Duodenal mucosa (tissue), 2 donors: ENCODE measurements around the gene ALDOB.

Experiments used
- H3K27ac ChIP-seq: one replicate; pipeline ENCODE4 v1.7.0; 2013; ENCODE audit warnings: low read depth, low read length
- H3K27me3 ChIP-seq, 2 donors: one replicate each; pipeline ENCODE4 v1.7.0; 2013; ENCODE audit warnings: low read length in 2 of 2, control low read depth in 1 of 2; ENCODE audit not compliant: insufficient read depth in 2 of 2, control insufficient read depth in 1 of 2
- H3K36me3 ChIP-seq, 2 donors: one replicate each; pipeline ENCODE4 v1.7.0; 2013; ENCODE audit warnings: low read length in 2 of 2, control low read depth in 1 of 2; ENCODE audit not compliant: insufficient read depth in 2 of 2, control insufficient read depth in 1 of 2
- H3K4me1 ChIP-seq, 2 donors: one replicate each; pipeline ENCODE4 v1.7.0; 2013; ENCODE audit warnings: low read length in 2 of 2, control low read depth in 1 of 2; ENCODE audit not compliant: insufficient read depth in 2 of 2, control insufficient read depth in 1 of 2
- H3K4me3 ChIP-seq, 2 donors: one replicate each; pipeline ENCODE4 v1.7.0; 2013; ENCODE audit warnings: low read length in 2 of 2, low read depth in 1 of 2
- H3K9ac ChIP-seq, 2 donors: one replicate each; pipeline ENCODE4 v1.7.0; 2013; ENCODE audit warnings: low read length in 2 of 2, low read depth in 1 of 2
- H3K9me3 ChIP-seq, 2 donors: one replicate each; pipeline ENCODE4 v1.7.0; 2013; ENCODE audit warnings: low read length in 2 of 2, control low read depth in 1 of 2; ENCODE audit not compliant: control insufficient read depth in 1 of 2

Gene ALDOB

GRCh38 chr9:101435601-101436079 is at the start of gene ALDOB:
Gene ALDOB, minus strand, starts transcription at chr9:101435774. Its CDS starts 4,887 bp downstream, at chr9:101430887.
- H3K4me3 ChIP-seq, result peak within 1 kb of the TSS; percentile 62 to 79
- H3K9ac ChIP-seq, result peak within 1 kb of the TSS; percentile 52 to 89
- no peaks in the 10 kb centered on the region for H3K27me3 ChIP-seq
- peak within 1 kb of the TSS; percentile 78 for H3K27ac ChIP-seq
- H3K36me3 ChIP-seq, result peaks cover 6 to 13% of the 10 kb centered on the region in 2 donors
- no peaks in the 10 kb centered on the region for H3K9me3 ChIP-seq
- peaks cover 11 to 55% of the 10 kb centered on the region in 2 donors for H3K4me1 ChIP-seq

DNA sequence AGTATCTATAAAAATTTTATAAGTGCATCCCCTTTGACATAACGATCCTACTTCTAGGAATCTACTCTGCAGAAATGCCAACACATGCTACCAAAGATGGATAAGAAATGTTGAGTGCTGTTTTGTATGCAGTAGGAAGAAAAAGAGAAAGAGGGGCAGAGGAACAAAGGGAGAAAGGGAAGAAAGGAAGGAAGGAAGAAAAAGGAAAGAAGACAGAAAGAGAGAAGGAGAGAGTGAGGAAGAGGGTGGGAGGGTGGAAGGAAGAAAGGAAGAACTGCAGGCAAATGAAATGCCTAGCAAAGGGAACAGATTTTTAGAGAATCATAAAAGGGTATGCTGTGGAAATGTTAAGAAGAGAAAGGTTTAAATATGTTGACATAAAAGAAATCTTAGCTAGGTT is 48.5 kb upstream of the ALDOB start:
- H3K4me3 ChIP-seq, result no peak overlapping the region
- H3K27ac ChIP-seq, result no peak overlapping the region
- no peaks in the 10 kb centered on the region for H3K36me3 ChIP-seq
- no peaks in the 10 kb centered on the region for H3K9me3 ChIP-seq
- peaks cover 0 to 7% of the 10 kb centered on the region in 2 donors for H3K27me3 ChIP-seq
- H3K4me1 ChIP-seq, result peaks cover 30 to 42% of the 10 kb centered on the region in 2 donors
- H3K9ac ChIP-seq, result no peak overlapping the region

GRCh38 chr9:101481261-101481660 is 45.7 kb upstream of the ALDOB start:
- Histone ChIP-seq H3K9me3 (no peaks in the 10 kb centered on the region), H3K9ac (peak overlapping the region in 1 of 2 donors; percentile 1), H3K4me3 (no peak overlapping the region), H3K27me3 (no peaks in the 10 kb centered on the region), H3K36me3 (peaks cover 6% of the 10 kb centered on the region in 2 donors), H3K4me1 (peaks cover 43 to 44% of the 10 kb centered on the region in 2 donors), H3K27ac (peak overlapping the region; percentile 53)

DNA sequence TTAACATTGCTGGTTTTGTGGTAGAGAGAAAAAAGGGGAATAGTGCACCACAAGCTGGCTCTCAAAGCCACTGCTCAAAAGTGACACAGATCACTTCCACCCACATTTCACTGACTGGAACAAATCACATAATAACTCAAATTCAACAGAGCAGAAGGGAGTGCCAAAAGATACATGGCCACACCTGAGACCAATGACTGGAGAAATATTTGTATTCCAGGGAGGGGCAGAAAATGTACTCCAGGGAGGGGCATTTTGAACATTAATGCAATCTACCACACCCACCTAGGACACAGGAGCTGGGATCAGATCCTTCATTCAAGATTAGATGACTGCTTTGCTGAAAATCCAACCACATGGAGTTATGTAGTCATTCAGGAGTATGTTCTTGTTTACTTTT is 44.8 kb upstream of the ALDOB start:
- H3K4me1 ChIP-seq, result peaks cover 41 to 42% of the 10 kb centered on the region in 2 donors
- no peaks in the 10 kb centered on the region for H3K27me3 ChIP-seq
- H3K9ac ChIP-seq, result peak overlapping the region; percentile 37 to 52
- H3K27ac ChIP-seq, result peak overlapping the region; percentile 64
- H3K4me3 ChIP-seq, result peak overlapping the region in 1 of 2 donors; percentile 23
- H3K9me3 ChIP-seq, result no peaks in the 10 kb centered on the region
- peaks cover 10 to 15% of the 10 kb centered on the region in 2 donors for H3K36me3 ChIP-seq

DNA sequence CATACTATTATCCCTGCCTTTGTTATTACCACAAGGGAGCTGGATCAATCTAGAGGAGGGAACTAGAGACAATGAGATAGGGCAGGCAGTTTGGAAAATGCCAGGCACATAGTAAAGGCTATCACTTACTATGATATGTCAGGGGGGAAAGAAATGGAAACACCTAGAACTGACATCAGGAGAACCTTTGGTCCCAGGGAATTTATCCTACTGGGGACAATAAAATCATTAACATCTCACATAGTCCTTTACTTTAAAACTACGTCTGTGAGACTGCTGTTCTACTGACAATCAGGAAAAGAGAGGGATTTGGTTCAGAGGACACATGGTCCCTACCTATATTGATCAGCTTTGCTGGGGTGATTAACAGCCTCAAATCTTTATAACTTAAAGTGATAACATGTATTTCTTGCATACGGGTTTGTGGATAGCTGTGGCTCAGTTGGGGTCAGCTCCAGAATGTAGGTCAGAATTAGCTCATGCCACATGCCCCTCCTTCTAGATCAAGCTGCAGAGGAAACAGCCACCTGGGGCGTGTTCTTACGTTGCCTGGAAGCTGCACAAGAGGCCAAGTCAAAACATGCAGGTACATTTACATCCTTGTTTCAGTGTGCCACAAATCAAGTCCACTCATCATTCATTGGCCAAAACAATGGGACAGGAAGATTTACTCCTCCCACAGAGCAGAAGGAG is 43.9 kb upstream of the ALDOB start:
- no peaks in the 10 kb centered on the region for H3K9me3 ChIP-seq
- peak overlapping the region; percentile 64 for H3K27ac ChIP-seq
- H3K36me3 ChIP-seq, result peaks cover 10 to 24% of the 10 kb centered on the region in 2 donors
- H3K4me3 ChIP-seq, result peak overlapping the region in 1 of 2 donors; percentile 23
- no peaks in the 10 kb centered on the region for H3K27me3 ChIP-seq
- peak overlapping the region; percentile 37 to 52 for H3K9ac ChIP-seq
- H3K4me1 ChIP-seq, result peaks cover 38 to 41% of the 10 kb centered on the region in 2 donors

DNA sequence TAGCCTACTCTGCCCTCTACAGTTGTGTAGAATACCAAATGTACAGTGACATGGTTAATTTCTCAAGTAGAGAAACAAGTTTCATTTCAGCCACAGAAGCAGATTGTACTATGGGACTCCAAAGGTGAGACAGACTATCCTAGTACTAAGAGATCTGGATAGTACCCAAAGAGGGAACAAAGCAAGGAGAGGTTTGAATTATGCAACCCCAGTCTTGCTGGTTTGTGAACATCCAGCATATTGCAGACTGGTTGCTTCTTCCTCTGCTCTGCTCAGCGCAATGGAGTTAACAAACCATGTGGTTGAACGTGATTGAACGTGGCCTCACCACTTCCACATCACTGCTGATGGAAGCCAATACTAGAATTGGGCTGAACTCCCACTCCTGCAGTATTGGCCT is 43.3 kb upstream of the ALDOB start:
- Histone ChIP-seq H3K9me3 (no peaks in the 10 kb centered on the region), H3K36me3 (peaks cover 14 to 28% of the 10 kb centered on the region in 2 donors), H3K27ac (peak overlapping the region; percentile 23), H3K4me1 (peaks cover 38 to 41% of the 10 kb centered on the region in 2 donors), H3K9ac (no peak overlapping the region), H3K27me3 (no peaks in the 10 kb centered on the region), H3K4me3 (no peak overlapping the region)

DNA sequence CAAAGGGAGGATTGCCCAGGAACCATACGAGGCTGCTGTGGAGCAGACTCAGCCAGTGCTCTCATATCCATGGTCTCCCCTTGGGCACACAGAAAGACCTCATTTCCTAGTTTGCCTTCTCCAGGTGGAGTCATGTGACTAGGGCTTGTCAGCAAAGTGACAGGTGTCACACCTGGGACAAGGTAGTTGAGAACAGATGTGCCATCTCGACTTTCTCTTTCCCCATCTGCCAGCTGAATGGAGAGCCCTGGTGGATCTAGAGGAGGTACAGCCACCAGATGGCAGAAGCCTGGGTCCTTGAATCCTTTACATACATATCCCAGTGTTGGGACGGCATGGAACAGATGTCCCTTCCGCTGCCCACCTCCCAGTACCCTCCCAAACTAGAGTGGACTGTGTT is 42.9 kb upstream of the ALDOB start:
- peaks cover 38 to 41% of the 10 kb centered on the region in 2 donors for H3K4me1 ChIP-seq
- no peaks in the 10 kb centered on the region for H3K27me3 ChIP-seq
- H3K9ac ChIP-seq, result no peak overlapping the region
- no peak overlapping the region for H3K4me3 ChIP-seq
- H3K9me3 ChIP-seq, result no peaks in the 10 kb centered on the region
- peaks cover 14 to 33% of the 10 kb centered on the region in 2 donors for H3K36me3 ChIP-seq
- peak overlapping the region; percentile 23 for H3K27ac ChIP-seq

GRCh38 chr9:101477736-101478135 is 42.2 kb upstream of the ALDOB start:
- peaks cover 38 to 41% of the 10 kb centered on the region in 2 donors for H3K4me1 ChIP-seq
- no peak overlapping the region for H3K27ac ChIP-seq
- H3K27me3 ChIP-seq, result no peaks in the 10 kb centered on the region
- H3K9ac ChIP-seq, result no peak overlapping the region
- no peak overlapping the region for H3K4me3 ChIP-seq
- no peaks in the 10 kb centered on the region for H3K9me3 ChIP-seq
- peaks cover 14 to 35% of the 10 kb centered on the region in 2 donors for H3K36me3 ChIP-seq

DNA sequence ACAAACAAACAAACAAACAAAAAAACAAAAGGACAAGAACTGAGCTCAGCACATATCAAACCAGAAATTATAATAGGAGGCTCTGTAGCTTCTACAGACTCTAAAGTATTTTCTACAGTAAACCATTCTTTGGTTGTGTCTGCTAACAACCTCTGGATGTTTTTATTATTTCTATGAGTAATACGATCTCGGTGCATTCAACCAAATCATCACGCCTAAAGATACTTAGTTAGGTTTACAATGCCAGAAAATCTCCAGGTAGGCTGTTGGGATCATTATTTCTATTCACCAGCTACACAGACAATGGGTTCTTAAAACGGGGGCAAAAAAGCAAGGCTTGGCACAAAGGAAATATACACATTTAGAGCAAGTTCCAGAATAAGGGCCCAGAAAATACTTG is 41.6 kb upstream of the ALDOB start:
- H3K36me3 ChIP-seq, result peaks cover 14 to 37% of the 10 kb centered on the region in 2 donors
- no peak overlapping the region for H3K4me3 ChIP-seq
- no peak overlapping the region for H3K9ac ChIP-seq
- no peak overlapping the region for H3K27ac ChIP-seq
- H3K27me3 ChIP-seq, result no peaks in the 10 kb centered on the region
- peaks cover 38 to 41% of the 10 kb centered on the region in 2 donors for H3K4me1 ChIP-seq
- H3K9me3 ChIP-seq, result no peaks in the 10 kb centered on the region

GRCh38 chr9:101476576-101477208 is 41.1 kb upstream of the ALDOB start:
- H3K27me3 ChIP-seq, result no peaks in the 10 kb centered on the region
- H3K9ac ChIP-seq, result no peak overlapping the region
- H3K36me3 ChIP-seq, result peaks cover 14 to 42% of the 10 kb centered on the region in 2 donors
- H3K27ac ChIP-seq, result no peak overlapping the region
- no peaks in the 10 kb centered on the region for H3K9me3 ChIP-seq
- peaks cover 36 to 39% of the 10 kb centered on the region in 2 donors for H3K4me1 ChIP-seq
- H3K4me3 ChIP-seq, result no peak overlapping the region
